SU-DHL-6 (cell line): ENCODE data around the gene REXO1.
A peak's percentile ranks its signal among the peaks of the same experiment; 100 is the strongest.

Source experiments
- H2AFZ ChIP-seq: fragments of 200-600 bp; sonication (generic); 2 replicates; pipeline ENCODE4 v1.6.1; 2014; ENCODE audit warnings: low read depth, mild to moderate bottlenecking, moderate library complexity, mixed read lengths, antibody characterized with exemption, low read length; ENCODE audit not compliant: severe bottlenecking
- H3F3A ChIP-seq: fragments of 200-600 bp; shearing (Covaris generic); 2 replicates; pipeline ENCODE4 v1.6.0; 2016; ENCODE audit warnings: antibody characterized with exemption, mild to moderate bottlenecking; ENCODE audit not compliant: insufficient read depth
- H3K27ac ChIP-seq: fragments of 200-600 bp; sonication (generic); 2 replicates; pipeline ENCODE4 v1.5.1; 2016; ENCODE audit warnings: low read depth, mild to moderate bottlenecking, low read length, moderate library complexity, mixed read lengths
- H3K27me3 ChIP-seq: fragments of 200-600 bp; sonication (generic), shearing (Covaris generic); 2 replicates; pipeline ENCODE4 v1.6.0; 2014; ENCODE audit warnings: mild to moderate bottlenecking, low read length
- H3K36me3 ChIP-seq: fragments of 200-600 bp; sonication (generic); 2 replicates; pipeline ENCODE4 v1.6.1; 2014; ENCODE audit warnings: mild to moderate bottlenecking, low read length, mixed read lengths
- H3K4me2 ChIP-seq: fragments of 300-600, 200-600 bp; shearing (Covaris generic), sonication (generic); 2 replicates; pipeline ENCODE4 v1.6.0; 2014; ENCODE audit warnings: low read length, low read depth, mild to moderate bottlenecking; ENCODE audit not compliant: poor library complexity, severe bottlenecking
- H3K4me3 ChIP-seq: fragments of 200-600 bp; sonication (generic); 2 replicates; pipeline ENCODE4 v1.5.1; 2014; ENCODE audit warnings: antibody characterized with exemption, low read length, mild to moderate bottlenecking, mixed read lengths; ENCODE audit not compliant: insufficient read depth, poor library complexity, severe bottlenecking
- H3K79me2 ChIP-seq: fragments of 200-600 bp; sonication (generic); 2 replicates; pipeline ENCODE4 v1.6.1; 2014; ENCODE audit warnings: mild to moderate bottlenecking, low read length, moderate library complexity; ENCODE audit not compliant: insufficient read depth
- H3K9ac ChIP-seq: fragments of 200-600 bp; sonication (generic); 2 replicates; pipeline ENCODE4 v1.7.0; 2014; ENCODE audit warnings: mild to moderate bottlenecking, low read length
- H3K9me2 ChIP-seq: fragments of 200-600 bp; sonication (generic); replicated peaks from 2 replicates; pipeline ENCODE4 v1.6.1; 2014; ENCODE audit warnings: low read length; ENCODE audit not compliant: insufficient read depth
- H3K9me3 ChIP-seq: fragments of 200-600 bp; sonication (generic); 2 replicates; pipeline ENCODE4 v1.6.1; 2014; ENCODE audit warnings: low read length, mixed read lengths; ENCODE audit not compliant: insufficient read depth
- H4K20me1 ChIP-seq: fragments of 200-600 bp; sonication (generic); 2 replicates; pipeline ENCODE4 v1.6.1; 2014; ENCODE audit warnings: low read depth, mild to moderate bottlenecking, antibody characterized with exemption, low read length, moderate library complexity, mixed read lengths
- CTCF ChIP-seq: fragments of 200-600 bp; sonication (generic); IDR thresholded peaks from one replicate; pipeline ENCODE4 v1.5.1; 2017; ENCODE audit warnings: antibody characterized with exemption, mild to moderate bottlenecking, low read length, moderate library complexity; ENCODE audit not compliant: insufficient read depth, poor library complexity, severe bottlenecking
- EZH2phosphoT487 ChIP-seq: fragments of 200-600 bp; sonication (generic), shearing (Covaris generic); conservative IDR thresholded peaks from 2 replicates; pipeline ENCODE4 v1.6.1; 2018; ENCODE audit warnings: mild to moderate bottlenecking, antibody characterized with exemption, low read length, moderate library complexity, mixed read lengths

REXO1 gene

GRCh38 chr19:1866693-1867348, 18.5 kb upstream of the REXO1 start:
- Histone ChIP-seq H3K9me2 (no peaks in the 10 kb centered on the region), H3K27me3 (no peaks in the 10 kb centered on the region), H3K9ac (no peak overlapping the region), H3F3A (peaks cover 20% of the 10 kb centered on the region), H3K36me3 (no peaks in the 10 kb centered on the region), H3K4me3 (no peak overlapping the region), H3K4me2 (no peak overlapping the region), H3K27ac (no peak overlapping the region), H3K9me3 (no peaks in the 10 kb centered on the region), H2AFZ (no peak overlapping the region), H4K20me1 (peaks cover under 1% of the 10 kb centered on the region; the same call in 1 of the 2 replicates), H3K79me2 (peaks cover 15% of the 10 kb centered on the region)
- no peak for TF ChIP-seq CTCF
- TF ChIP-seq EZH2phosphoT487, result no peak

GRCh38 chr19:1865172-1866010, 17.1 kb upstream of the REXO1 start:
- Histone ChIP-seq H4K20me1 (peaks cover 6% of the 10 kb centered on the region; the same call in 1 of the 2 replicates), H3F3A (peaks cover 23% of the 10 kb centered on the region), H3K4me2 (peak overlapping the region; percentile 86), H3K36me3 (no peaks in the 10 kb centered on the region), H3K27ac (peak overlapping the region; percentile 95), H3K9ac (peak overlapping the region; percentile 96), H3K9me2 (no peaks in the 10 kb centered on the region), H3K27me3 (no peaks in the 10 kb centered on the region), H3K4me3 (peak overlapping the region; percentile 73), H3K79me2 (peaks cover 26% of the 10 kb centered on the region), H2AFZ (no peak overlapping the region), H3K9me3 (no peaks in the 10 kb centered on the region)
- TF ChIP-seq CTCF, result no peak
- no peak for TF ChIP-seq EZH2phosphoT487

- Histone ChIP-seq H3K9ac (peak overlapping the region; percentile 96), H3F3A (peaks cover 23% of the 10 kb centered on the region), H3K27me3 (no peaks in the 10 kb centered on the region), H3K36me3 (no peaks in the 10 kb centered on the region), H3K9me2 (no peaks in the 10 kb centered on the region), H3K79me2 (peaks cover 30% of the 10 kb centered on the region), H3K4me3 (peak overlapping the region; percentile 73), H3K4me2 (peak overlapping the region; percentile 86), H2AFZ (peak overlapping the region; percentile 55), H3K27ac (peak overlapping the region; percentile 95), H4K20me1 (peaks cover 6% of the 10 kb centered on the region; the same call in 1 of the 2 replicates), H3K9me3 (no peaks in the 10 kb centered on the region)
- TF ChIP-seq EZH2phosphoT487, result no peak
- peak; percentile 48 for TF ChIP-seq CTCF
These were observed 16.3 kb upstream of the REXO1 start for GRCh38 chr19:1864480-1865171.
